K562 (cell line): ENCODE results near the gene SMC6. TPM values are rescaled to one million over a fixed set of nuclear protein-coding genes. Genes with fewer than 3 reads are reported as not detected.

Source experiments
- ATAC-seq: fragments of 200-7000 bp; cut with Tn5 transposase; 3 replicates; pipeline ENCODE4 v1.9.1; 2020; ENCODE audit warnings: moderate library complexity
- BruUV-seq: library from RNA; stranded (reverse); fragments of 400-500 nt; replicated peaks from 2 replicates; lab custom pipeline; 2021; lab: Mats Ljungman, UMichigan
- CTCF ChIA-PET: fragments of 300-600 bp; formaldehyde crosslinking; extraction: SDS; loops from one replicate; lab custom pipeline; 2021; ENCODE audit warnings: low intra/inter-chr PET ratio; lab: Yijun Ruan, JAX
- POLR2A ChIA-PET: fragments of 300-600, 350-650 bp; sonication (Branson Sonifier 250); formaldehyde crosslinking; extraction: SDS; loops from one replicate; lab custom pipeline; 2021; ENCODE audit warnings: antibody characterized with exemption, inconsistent platforms; lab: Yijun Ruan, JAX
- DNase-seq, 4 experiments: peaks; one replicate each; pipeline versions ENCODE4 v3.0.0 to v3.0.0-alpha.2; 2011 to 2018; ENCODE audit warnings: low spot score in 3 of 4, mixed read lengths in 3 of 4; ENCODE audit errors: extremely low read depth in 1 of 4
- FAIRE-seq: peaks from 2 replicates; lab custom pipeline; 2011; peaks lifted over from hg19 to GRCh38; lab: Jason Lieb, UNC
- H2AFZ ChIP-seq: 2 replicates; pipeline ENCODE4 v1.6.0; 2011; ENCODE audit warnings: low read depth, low read length, control low read depth, inconsistent platforms
- H3K27ac ChIP-seq: fragments of 200-600 bp; 3 replicates; pipeline ENCODE4 v1.8.0; 2011; ENCODE audit warnings: low read depth, mild to moderate bottlenecking, control low read depth, inconsistent platforms, low read length, moderate library complexity, mixed read lengths; ENCODE audit errors: extremely low read depth
- H3K27me3 ChIP-seq, 2 experiments: fragments of 300-600 bp in 1 of 2; 2 replicates in 1 of 2; 3 replicates in 1 of 2; pipeline versions ENCODE4 v1.6.0 to v1.8.0; 2011; ENCODE audit warnings: inconsistent platforms in 2 of 2, low read length in 2 of 2, mild to moderate bottlenecking in 1 of 2, mixed read lengths in 1 of 2, moderate library complexity in 1 of 2; ENCODE audit not compliant: control insufficient read depth in 2 of 2, insufficient read depth in 2 of 2
- H3K36me3 ChIP-seq: fragments of 300-600 bp; 3 replicates; pipeline ENCODE4 v1.8.0; 2011; ENCODE audit warnings: mild to moderate bottlenecking, low read length, inconsistent platforms; ENCODE audit not compliant: control insufficient read depth, insufficient read depth
- H3K4me1 ChIP-seq, 2 experiments: fragments of 200-600 bp in 1 of 2; replicated peaks in 1 of 2; 2 replicates in 1 of 2; 3 replicates in 1 of 2; pipeline versions ENCODE4 v1.5.1 to v1.8.0; 2011; ENCODE audit warnings: inconsistent platforms in 2 of 2, low read length in 2 of 2, mild to moderate bottlenecking in 1 of 2, mixed read lengths in 1 of 2, moderate library complexity in 1 of 2; ENCODE audit not compliant: control insufficient read depth in 2 of 2, insufficient read depth in 2 of 2
- H3K4me2 ChIP-seq: 2 replicates; pipeline ENCODE4 v1.6.1; 2011; ENCODE audit warnings: low read length, control low read depth, inconsistent platforms, mixed read lengths; ENCODE audit not compliant: insufficient read depth
- H3K4me3 ChIP-seq: fragments of 200-600 bp; sonication (generic), shearing (Covaris generic); 2 replicates; pipeline ENCODE4 v1.5.1; 2016; ENCODE audit warnings: control low read depth, inconsistent platforms
- H3K79me2 ChIP-seq: fragments of 200-600 bp; 3 replicates; pipeline ENCODE4 v1.8.0; 2011; ENCODE audit warnings: low read length, inconsistent platforms; ENCODE audit not compliant: control insufficient read depth, insufficient read depth
- H3K9ac ChIP-seq, 2 experiments: 2 replicates each; pipeline versions ENCODE4 v1.6.0 to v1.6.1; 2011; ENCODE audit warnings: low read depth in 2 of 2, low read length in 2 of 2, control low read depth in 1 of 2, inconsistent platforms in 1 of 2, mild to moderate bottlenecking in 1 of 2, mixed read lengths in 1 of 2; ENCODE audit not compliant: insufficient read depth in 1 of 2
- H3K9me1 ChIP-seq: one replicate; pipeline ENCODE4 v1.6.0; 2011; ENCODE audit warnings: inconsistent platforms, mild to moderate bottlenecking, low read length, moderate library complexity; ENCODE audit not compliant: control insufficient read depth, insufficient read depth
- H3K9me3 ChIP-seq: replicated peaks from 2 replicates; pipeline ENCODE4 v1.5.1; 2011; ENCODE audit warnings: low read depth, low read length, inconsistent platforms; ENCODE audit not compliant: control insufficient read depth, insufficient read depth
- H4K20me1 ChIP-seq: replicated peaks from 2 replicates; pipeline ENCODE4 v1.6.1; 2011; ENCODE audit warnings: low read length, inconsistent platforms, mixed read lengths; ENCODE audit not compliant: control insufficient read depth, insufficient read depth
- CBFA2T3 ChIP-seq: fragments of 450-650 bp; IDR thresholded peaks from 2 replicates; pipeline ENCODE4 v1.6.1; 2017
- CBFB ChIP-seq: sonication (generic); formaldehyde crosslinking; IDR thresholded peaks from 2 replicates; pipeline ENCODE4 v1.4.0; 2020; ENCODE audit warnings: mild to moderate bottlenecking, missing genetic modification reagents
- MCM7 ChIP-seq, 2 experiments: fragments of 450-650 bp; IDR thresholded peaks; 2 replicates each; pipeline ENCODE4 v1.6.1; 2016 to 2018
- SIN3A ChIP-seq, 2 experiments: fragments of 150-350 bp in 1 of 2; IDR thresholded peaks; 2 replicates each; pipeline ENCODE4 v1.6.1; 2011 to 2016; ENCODE audit warnings: borderline replicate concordance in 2 of 2, low read depth in 2 of 2, low read length in 2 of 2, mild to moderate bottlenecking in 2 of 2, moderate library complexity in 2 of 2; ENCODE audit not compliant: control insufficient read depth in 1 of 2
- STAT5A ChIP-seq: IDR thresholded peaks from 2 replicates; pipeline ENCODE4 v1.6.1; 2012; ENCODE audit warnings: low read length, inconsistent platforms, borderline replicate concordance
- WGBS: fragments of 100-300 bp; shearing (Covaris generic); methylation state at CpG from one replicate; pipeline ENCODE4 v1.1.6; 2016; ENCODE audit warnings: low coverage, mixed read lengths; ENCODE audit not compliant: insufficient coverage; ENCODE audit errors: missing lambda C conversion rate; 5-methylcytosine and 5-hydroxymethylcytosine counted together
- in situ Hi-C: fragments of 300-500 bp; cut with MboI; formaldehyde crosslinking; loops from 4 replicates; pipeline ENCODE4 v1.15.0; 2018; ENCODE audit warnings: inconsistent platforms, mixed read lengths
- intact Hi-C: fragments of 100-400 bp; cut with micrococcal nuclease; formaldehyde crosslinking; loops from 2 replicates; pipeline ENCODE4 v1.14.2; 2022
- polyA plus RNA-seq, 8 experiments: library from polyadenylated mRNA; depleted of rRNA in 4 of 8; stranded (reverse) in 5 of 8; unstranded in 3 of 8; fragments of >200 nt; fragmentation: Nextera tagmentation in 2 of 8; fragmentation: Illumina TruSeq in 1 of 8; extraction: Ambion mirVana in 2 of 8; extraction: Trizol in 1 of 8; gene quantifications; 2 replicates each; pipeline versions ENCODE4 v1.2.1 to v1.2.3, GENCODE V29; 2011 to 2014; ENCODE audit warnings: inconsistent platforms in 1 of 8, missing spikeins in 1 of 8
- total RNA-seq, 7 experiments: library from RNA; depleted of rRNA in 6 of 7; stranded (reverse); fragments of >200 nt in 6 of 7; fragmentation: Illumina TruSeq in 2 of 7; extraction: Trizol in 2 of 7; gene quantifications; 2 replicates each; pipeline versions ENCODE4 v1.2.1 to v1.2.3, GENCODE V29; 2011 to 2021; ENCODE audit warnings: low replicate concordance in 1 of 7
- TF ChIP-seq, protein P1 (sequence below): fragments of 450-650 bp; IDR thresholded peaks from one replicate; pipeline ENCODE4 v1.6.1; 2018; ENCODE audit warnings: mild to moderate bottlenecking, moderate library complexity; ENCODE audit not compliant: partially characterized antibody
- TF ChIP-seq, protein P2 (sequence below): fragments of 250-450 bp; sonication (Bioruptor Pico); IDR thresholded peaks from 2 replicates; pipeline ENCODE4 v1.4.0; 2020
- TF ChIP-seq, protein P3 (sequence below): fragments of 250-450 bp; sonication (Bioruptor Pico); IDR thresholded peaks from 2 replicates; pipeline ENCODE4 v1.5.0; 2022; ENCODE audit warnings: mild to moderate bottlenecking
- TF ChIP-seq, protein P4 (sequence below), 2 experiments: fragments of 250-450 bp in 1 of 2; fragments of 450-650 bp in 1 of 2; sonication (Bioruptor Pico) in 1 of 2; IDR thresholded peaks; 2 replicates each; pipeline versions ENCODE4 v1.6.1 to v1.8.0; 2016 to 2021; ENCODE audit warnings: mild to moderate bottlenecking in 2 of 2, moderate library complexity in 2 of 2, missing compliant biosample characterization in 1 of 2, missing genetic modification characterization in 1 of 2

SMC6 gene
- total and polyA plus RNA-seq, 9 of the 15 experiments (the other 6 are each of a cell fraction or from before 2014, with no cell fraction given), result 14.2 to 75.9 (median 47.7) TPM

DNA sequence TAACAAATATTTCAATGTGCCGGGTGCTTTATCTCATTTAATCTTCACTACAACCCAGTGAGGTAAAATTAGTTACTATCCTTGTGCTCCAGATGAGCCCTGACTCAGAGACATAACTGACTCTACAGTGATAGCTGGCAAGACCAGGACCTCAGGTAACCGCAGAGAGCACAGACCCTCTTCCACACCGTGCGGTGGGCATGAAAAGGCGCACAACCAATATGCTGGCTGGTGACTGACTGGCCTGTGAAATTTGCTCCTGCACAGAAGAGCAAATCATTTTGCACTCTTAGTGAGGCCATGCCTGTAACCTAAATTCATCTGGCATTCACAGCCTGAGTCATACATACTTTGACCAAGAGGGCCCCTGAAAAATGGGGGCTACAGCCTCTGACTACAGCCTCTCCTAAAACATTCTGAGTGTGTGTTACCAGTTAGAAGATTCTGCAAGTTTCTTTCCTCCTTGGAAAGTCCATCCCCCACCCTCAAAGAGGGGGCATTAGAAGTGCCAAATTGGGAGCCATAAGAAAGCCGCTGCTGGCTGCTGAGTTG is 40.3 kb upstream of the SMC6 start:
- WGBS, result 3% methylated on average over 5 of the region's 6 CpGs
- intact Hi-C loops, result no loop called here
- Histone ChIP-seq H3K27me3 (peaks cover 6 to 25% of the 10 kb centered on the region in 2 experiments; a peak in 4 of 5 replicates), H3K36me3 (no peaks in the 10 kb centered on the region), H2AFZ (no peak overlapping the region), H3K9ac (no peak overlapping the region), H3K9me1 (no peaks in the 10 kb centered on the region), H3K79me2 (no peaks in the 10 kb centered on the region), H3K4me1 (no peaks in the 10 kb centered on the region), H3K27ac (no peak overlapping the region), H4K20me1 (no peaks in the 10 kb centered on the region), H3K4me3 (no peak overlapping the region), H3K9me3 (no peaks in the 10 kb centered on the region), H3K4me2 (no peak overlapping the region)
- ChIA-PET POLR2A (interaction anchor here (0.8 to 1.3 kb wide), 3 partner anchors 13 to 186 kb away, joined by 3 read pairs; no protein-coding TSS in a partner anchor), CTCF (no interaction called here)
- DNase-seq, result no peak
- no peak for ATAC-seq
- FAIRE-seq, result no peak
- in situ Hi-C loops, result no loop called here
- TF ChIP-seq CBFB (no peak), CBFA2T3 (0 out of 2 replicates have a peak, but pooled peaks have one; percentile 24)
- no TSS peak for BruUV-seq

DNA sequence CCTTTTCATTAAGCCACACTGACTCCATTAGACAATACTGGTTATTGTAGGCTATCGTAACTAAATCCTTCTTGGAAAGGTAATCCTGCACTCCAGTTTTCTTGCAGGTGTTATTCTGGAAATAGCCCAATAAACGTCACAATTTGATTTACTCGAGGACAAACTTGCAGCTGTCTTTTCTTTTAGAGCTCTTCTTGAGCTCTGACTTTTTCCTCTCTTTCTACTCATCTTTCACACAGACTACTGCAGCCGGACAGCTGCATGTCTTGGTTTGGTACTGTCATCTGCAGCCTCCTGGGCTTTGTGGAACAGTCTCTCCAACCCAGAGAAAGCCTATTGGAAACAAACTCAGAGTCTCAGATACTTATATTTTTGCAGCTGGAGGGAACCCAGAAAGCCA is 39.7 kb upstream of the SMC6 start:
- Histone ChIP-seq H3K4me3 (no peak overlapping the region), H3K27ac (no peak overlapping the region), H2AFZ (no peak overlapping the region), H3K9ac (no peak overlapping the region), H3K9me1 (no peaks in the 10 kb centered on the region), H3K79me2 (no peaks in the 10 kb centered on the region), H3K4me2 (no peak overlapping the region), H3K36me3 (no peaks in the 10 kb centered on the region), H3K4me1 (no peaks in the 10 kb centered on the region), H3K9me3 (no peaks in the 10 kb centered on the region), H4K20me1 (no peaks in the 10 kb centered on the region), H3K27me3 (peaks cover 3 to 21% of the 10 kb centered on the region in 2 experiments; a peak in 4 of 5 replicates)
- intact Hi-C loops, result no loop called here
- no peak for DNase-seq
- FAIRE-seq, result no peak
- POLR2A ChIA-PET, result interaction anchor here (0.6 to 1.3 kb wide), 3 partner anchors 18 to 185 kb away, joined by 3 to 4 read pairs (median 3); no protein-coding TSS in a partner anchor
- no peak for ATAC-seq
- in situ Hi-C loops, result no loop called here
- 3% methylated on average over 4 of the region's 4 CpGs for whole genome bisulfite sequencing
- CTCF ChIA-PET, result no interaction called here
- no TSS peak for BruUV-seq
- TF ChIP-seq, protein P1, sequence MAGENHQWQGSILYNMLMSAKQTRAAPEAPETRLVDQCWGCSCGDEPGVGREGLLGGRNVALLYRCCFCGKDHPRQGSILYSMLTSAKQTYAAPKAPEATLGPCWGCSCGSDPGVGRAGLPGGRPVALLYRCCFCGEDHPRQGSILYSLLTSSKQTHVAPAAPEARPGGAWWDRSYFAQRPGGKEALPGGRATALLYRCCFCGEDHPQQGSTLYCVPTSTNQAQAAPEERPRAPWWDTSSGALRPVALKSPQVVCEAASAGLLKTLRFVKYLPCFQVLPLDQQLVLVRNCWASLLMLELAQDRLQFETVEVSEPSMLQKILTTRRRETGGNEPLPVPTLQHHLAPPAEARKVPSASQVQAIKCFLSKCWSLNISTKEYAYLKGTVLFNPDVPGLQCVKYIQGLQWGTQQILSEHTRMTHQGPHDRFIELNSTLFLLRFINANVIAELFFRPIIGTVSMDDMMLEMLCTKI, result no peak
- TF ChIP-seq, protein P2, sequence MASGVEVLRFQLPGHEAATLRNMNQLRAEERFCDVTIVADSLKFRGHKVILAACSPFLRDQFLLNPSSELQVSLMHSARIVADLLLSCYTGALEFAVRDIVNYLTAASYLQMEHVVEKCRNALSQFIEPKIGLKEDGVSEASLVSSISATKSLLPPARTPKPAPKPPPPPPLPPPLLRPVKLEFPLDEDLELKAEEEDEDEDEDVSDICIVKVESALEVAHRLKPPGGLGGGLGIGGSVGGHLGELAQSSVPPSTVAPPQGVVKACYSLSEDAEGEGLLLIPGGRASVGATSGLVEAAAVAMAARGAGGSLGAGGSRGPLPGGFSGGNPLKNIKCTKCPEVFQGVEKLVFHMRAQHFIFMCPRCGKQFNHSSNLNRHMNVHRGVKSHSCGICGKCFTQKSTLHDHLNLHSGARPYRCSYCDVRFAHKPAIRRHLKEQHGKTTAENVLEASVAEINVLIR, result no peak
- TF ChIP-seq SIN3A (IDR thresholded peaks at IDR 0.05; ENCODE audit: borderline replicate concordance in 2 of 2, control insufficient read depth in 1 of 2, low read depth in 2 of 2, low read length in 2 of 2) (no peak), MCM7 (IDR thresholded peaks at IDR 0.05) (no peak), STAT5A (no peak)
- TF ChIP-seq, protein P3, sequence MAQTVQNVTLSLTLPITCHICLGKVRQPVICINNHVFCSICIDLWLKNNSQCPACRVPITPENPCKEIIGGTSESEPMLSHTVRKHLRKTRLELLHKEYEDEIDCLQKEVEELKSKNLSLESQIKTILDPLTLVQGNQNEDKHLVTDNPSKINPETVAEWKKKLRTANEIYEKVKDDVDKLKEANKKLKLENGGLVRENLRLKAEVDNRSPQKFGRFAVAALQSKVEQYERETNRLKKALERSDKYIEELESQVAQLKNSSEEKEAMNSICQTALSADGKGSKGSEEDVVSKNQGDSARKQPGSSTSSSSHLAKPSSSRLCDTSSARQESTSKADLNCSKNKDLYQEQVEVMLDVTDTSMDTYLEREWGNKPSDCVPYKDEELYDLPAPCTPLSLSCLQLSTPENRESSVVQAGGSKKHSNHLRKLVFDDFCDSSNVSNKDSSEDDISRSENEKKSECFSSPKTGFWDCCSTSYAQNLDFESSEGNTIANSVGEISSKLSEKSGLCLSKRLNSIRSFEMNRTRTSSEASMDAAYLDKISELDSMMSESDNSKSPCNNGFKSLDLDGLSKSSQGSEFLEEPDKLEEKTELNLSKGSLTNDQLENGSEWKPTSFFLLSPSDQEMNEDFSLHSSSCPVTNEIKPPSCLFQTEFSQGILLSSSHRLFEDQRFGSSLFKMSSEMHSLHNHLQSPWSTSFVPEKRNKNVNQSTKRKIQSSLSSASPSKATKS (CRISPR knock-in tag), result no peak
- TF ChIP-seq, protein P4, sequence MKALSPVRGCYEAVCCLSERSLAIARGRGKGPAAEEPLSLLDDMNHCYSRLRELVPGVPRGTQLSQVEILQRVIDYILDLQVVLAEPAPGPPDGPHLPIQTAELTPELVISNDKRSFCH (CRISPR knock-in tag; IDR thresholded peaks at IDR 0.05), result no peak
- TF ChIP-seq, protein P4 (tag; IDR thresholded peaks at IDR 0.05), result no peak
